Endothelial cell of umbilical vein (primary cell): ENCODE results near the gene CERS5. TPM values are rescaled to one million over a fixed set of nuclear protein-coding genes. Genes with fewer than 3 reads are reported as not detected.

Source experiments
- BruUV-seq: library from RNA; stranded (reverse); fragments of 400-500 nt; replicated peaks from 2 replicates; lab custom pipeline; 2021; lab: Mats Ljungman, UMichigan
- CTCF ChIA-PET: fragments of 300-600, 350-600 bp; sonication (Branson Sonifier 250); formaldehyde crosslinking; loops from one replicate; lab custom pipeline; 2021; ENCODE audit warnings: antibody characterized with exemption, inconsistent platforms; lab: Charles Lee
- POLR2A ChIA-PET: fragments of 300-600, 350-600 bp; sonication (Branson Sonifier 250); formaldehyde crosslinking; loops from one replicate; lab custom pipeline; 2021; ENCODE audit warnings: antibody characterized with exemption, inconsistent platforms; lab: Charles Lee
- DNase-seq: peaks from one replicate; pipeline ENCODE4 v3.0.0-alpha.2; 2011; ENCODE audit warnings: low read depth, low spot score
- FAIRE-seq: peaks from 2 replicates; lab custom pipeline; 2011; peaks lifted over from hg19 to GRCh38; lab: Jason Lieb, UNC
- H2AFZ ChIP-seq: 2 replicates; pipeline ENCODE4 v1.6.0; 2012; ENCODE audit warnings: low read depth, low read length, control low read depth, inconsistent platforms
- H3K27ac ChIP-seq: 2 replicates; pipeline ENCODE4 v1.5.1; 2011; ENCODE audit warnings: low read depth, mild to moderate bottlenecking, control low read depth, low read length, moderate library complexity; ENCODE audit not compliant: insufficient read depth
- H3K27me3 ChIP-seq, 2 experiments: 2 replicates each; pipeline versions ENCODE4 v1.6.0 to v1.6.1; 2011; ENCODE audit warnings: low read length in 2 of 2, mixed read lengths in 1 of 2; ENCODE audit not compliant: control insufficient read depth in 2 of 2, insufficient read depth in 2 of 2
- H3K36me3 ChIP-seq, 2 experiments: 2 replicates in 1 of 2; 3 replicates in 1 of 2; pipeline ENCODE4 v1.5.1; 2011; ENCODE audit warnings: low read length in 2 of 2, mild to moderate bottlenecking in 1 of 2, moderate library complexity in 1 of 2; ENCODE audit not compliant: control insufficient read depth in 2 of 2, insufficient read depth in 2 of 2; ENCODE audit errors: extremely low read depth in 1 of 2
- H3K4me1 ChIP-seq: 3 replicates; pipeline ENCODE4 v1.5.1; 2011; ENCODE audit warnings: mild to moderate bottlenecking, low read length; ENCODE audit not compliant: control insufficient read depth, insufficient read depth; ENCODE audit errors: extremely low read depth
- H3K4me2 ChIP-seq: 2 replicates; pipeline ENCODE4 v1.6.1; 2011; ENCODE audit warnings: low read length, control low read depth, mixed read lengths; ENCODE audit not compliant: insufficient read depth
- H3K4me3 ChIP-seq, 3 experiments: fragments of 200-600 bp in 1 of 3; sonication (generic), shearing (Covaris generic) in 1 of 3; replicated peaks in 1 of 3; 2 replicates each; pipeline ENCODE4 v1.5.1; 2011 to 2016; ENCODE audit warnings: control low read depth in 3 of 3, low read length in 3 of 3, mild to moderate bottlenecking in 2 of 3, inconsistent platforms in 1 of 3, low read depth in 1 of 3, moderate library complexity in 1 of 3; ENCODE audit not compliant: insufficient read depth in 1 of 3
- H3K79me2 ChIP-seq: 2 replicates; pipeline ENCODE4 v1.6.0; 2012; ENCODE audit warnings: low read length, inconsistent platforms; ENCODE audit not compliant: control insufficient read depth, insufficient read depth
- H3K9ac ChIP-seq: replicated peaks from 2 replicates; pipeline ENCODE3; 2011; ENCODE audit warnings: low read length, control low read depth; ENCODE audit not compliant: insufficient read depth; ENCODE audit errors: extremely low read depth
- H3K9me1 ChIP-seq: replicated peaks from 3 replicates; pipeline ENCODE4 v1.6.0; 2011; ENCODE audit warnings: mild to moderate bottlenecking, low read length; ENCODE audit not compliant: control insufficient read depth, insufficient read depth; ENCODE audit errors: extremely low read depth
- H3K9me3 ChIP-seq: replicated peaks from 2 replicates; pipeline ENCODE4 v1.5.1; 2012; ENCODE audit warnings: low read length, inconsistent platforms; ENCODE audit not compliant: control insufficient read depth, insufficient read depth
- H4K20me1 ChIP-seq: replicated peaks from 2 replicates; pipeline ENCODE3; 2011; ENCODE audit warnings: mild to moderate bottlenecking, low read length; ENCODE audit not compliant: control insufficient read depth, insufficient read depth; ENCODE audit errors: extremely low read depth
- CTCF ChIP-seq, 2 donors: IDR thresholded peaks; 1 replicate in 1 of 2; 2 replicates in 1 of 2; pipeline ENCODE4 v1.5.1; 2011; ENCODE audit warnings: low read length in 2 of 2, mild to moderate bottlenecking in 2 of 2, moderate library complexity in 2 of 2, control low read depth in 1 of 2, inconsistent platforms in 1 of 2, low read depth in 1 of 2; ENCODE audit not compliant: insufficient read depth in 1 of 2; ENCODE audit errors: extremely low read depth in 1 of 2
- EZH2 ChIP-seq: IDR thresholded peaks from 2 replicates; pipeline ENCODE4 v1.6.1; 2012; ENCODE audit warnings: borderline replicate concordance, low read depth, mild to moderate bottlenecking, moderate library complexity, low read length, inconsistent platforms; ENCODE audit not compliant: severe bottlenecking
- FOS ChIP-seq: IDR thresholded peaks from 2 replicates; pipeline ENCODE4 v1.6.1; 2011; ENCODE audit warnings: mild to moderate bottlenecking, low read length, moderate library complexity, borderline replicate concordance; ENCODE audit not compliant: insufficient read depth
- GATA2 ChIP-seq: IDR thresholded peaks from 2 replicates; pipeline ENCODE4 v1.7.0; 2011; ENCODE audit warnings: low read depth, mild to moderate bottlenecking, moderate library complexity, mixed read lengths, low read length; ENCODE audit not compliant: insufficient read length, insufficient read depth
- JUN ChIP-seq: IDR thresholded peaks from 2 replicates; pipeline ENCODE4 v1.6.1; 2011; ENCODE audit warnings: borderline replicate concordance, low read depth; ENCODE audit not compliant: insufficient read length, insufficient read depth
- MAX ChIP-seq: IDR thresholded peaks from 2 replicates; pipeline ENCODE4 v1.6.1; 2011; ENCODE audit not compliant: insufficient read depth, insufficient read length
- MYC ChIP-seq: IDR thresholded peaks from one replicate; pipeline ENCODE4 v1.6.1; 2011; ENCODE audit warnings: mild to moderate bottlenecking, low read depth, low read length
- POLR2A ChIP-seq: IDR thresholded peaks from 2 replicates; pipeline ENCODE4 v1.6.1; 2012; ENCODE audit warnings: low read depth, mild to moderate bottlenecking, control low read depth, low read length
- POLR2AphosphoS5 ChIP-seq: IDR thresholded peaks from 2 replicates; pipeline ENCODE4 v1.6.1; 2012; ENCODE audit warnings: low read depth, mild to moderate bottlenecking, control low read depth, low read length, moderate library complexity; ENCODE audit not compliant: insufficient read depth
- dilution Hi-C: fragments of 300-500 bp; cut with MboI; formaldehyde crosslinking; loops from one replicate; pipeline ENCODE4 v1.15.0; 2019; ENCODE audit warnings: low sequenced_read_pairs; ENCODE audit not compliant: extremely low pct_ligation_motif_present
- intact Hi-C: fragments of 100-400 bp; cut with micrococcal nuclease; formaldehyde crosslinking; loops from one replicate; pipeline ENCODE4 v1.10.0; 2022
- polyA plus RNA-seq, 4 experiments: library from polyadenylated mRNA; depleted of rRNA in 3 of 4; stranded (reverse) in 3 of 4; unstranded in 1 of 4; fragments of >200 nt; gene quantifications; 2 replicates each; pipeline versions ENCODE4 v1.2.1 to v1.2.3, GENCODE V29; 2011 to 2012; ENCODE audit warnings: missing spikeins in 1 of 4
- total RNA-seq: library from RNA; stranded (reverse); gene quantifications from 2 replicates; pipeline ENCODE4 v1.2.3, GENCODE V29; 2021

The CERS5 gene
- total and polyA plus RNA-seq, 2 donors (not counting 3 experiments of a cell fraction or from before 2014, with no cell fraction given): 60.4 to 108 TPM

GRCh38 chr12:50087151-50087550, 80.0 kb downstream of the CERS5 start:
- Histone ChIP-seq H3K9me1 (no peaks in the 10 kb centered on the region), H3K36me3 (peaks cover 25 to 31% of the 10 kb centered on the region in 2 experiments), H3K27me3 (no peaks in the 10 kb centered on the region), H3K79me2 (peaks cover 16% of the 10 kb centered on the region), H3K4me2 (peak overlapping the region; percentile 56), H3K9ac (no peak overlapping the region), H3K27ac (peak overlapping the region; percentile 44), H3K4me3 (no peak overlapping the region), H3K4me1 (peaks cover 35% of the 10 kb centered on the region), H3K9me3 (no peaks in the 10 kb centered on the region), H2AFZ (no peak overlapping the region), H4K20me1 (no peaks in the 10 kb centered on the region)
- dilution Hi-C loops: no loop called here
- BruUV-seq: no TSS peak
- ChIA-PET CTCF (interaction anchor here (0.6 to 5.6 kb wide), 15 partner anchors 9 to 227 kb away, joined by 3 to 89 read pairs (median 8); partner anchors contain the start of genes CERS5, COX14 and GPD1), POLR2A (no interaction called here)
- FAIRE-seq (no peak), DNase-seq (no peak)
- intact Hi-C loops: no loop called here
- TF ChIP-seq EZH2 (no peak), MYC (no peak), JUN (no peak), CTCF (IDR thresholded peaks at IDR 0.05; ENCODE audit: extremely low read depth in 1 of 2, insufficient read depth in 1 of 2, low read depth in 1 of 2, low read length in 2 of 2) (no peak), FOS (no peak), POLR2A (no peak), POLR2AphosphoS5 (no peak), MAX (no peak), GATA2 (no peak)
